Hepatic stellate cell (primary cell): ENCODE results near the gene INPP5J.

ENCODE experiments used
- DNase-seq: peaks from one replicate; pipeline ENCODE4 v3.0.0; 2011; ENCODE audit warnings: low spot score

The INPP5J gene

GRCh38 chr22:31125521-31126117 is 2.9 kb downstream of the INPP5J start:
- no peak for DNase-seq

GRCh38 chr22:31126128-31126868 is 3.5 kb downstream of the INPP5J start:
- DNase-seq, result no peak

- DNase-seq, result no peak
Measured at GRCh38 chr22:31126869-31127175, 4.1 kb downstream of the INPP5J start.

- no peak for DNase-seq
Measured at GRCh38 chr22:31127181-31127772, 4.5 kb downstream of the INPP5J start.

- DNase-seq, result no peak
Measured at GRCh38 chr22:31128156-31128555, 5.4 kb downstream of the INPP5J start.

- DNase-seq, result no peak
Measured at GRCh38 chr22:31130873-31131272, 8.1 kb downstream of the INPP5J start.

- no peak for DNase-seq
Measured at GRCh38 chr22:31133911-31134310, 11.1 kb downstream of the INPP5J start.

- no peak for DNase-seq
Measured at GRCh38 chr22:31134688-31135087, 11.9 kb downstream of the INPP5J start.

GRCh38 chr22:31135706-31136105 is 12.9 kb downstream of the INPP5J start:
- no peak for DNase-seq

- no peak for DNase-seq
Measured at GRCh38 chr22:31136155-31136554, 13.4 kb downstream of the INPP5J start.

GRCh38 chr22:31136711-31137110 is 13.9 kb downstream of the INPP5J start:
- no peak for DNase-seq

GRCh38 chr22:31137721-31138120 is 15.0 kb downstream of the INPP5J start:
- no peak for DNase-seq

GRCh38 chr22:31138126-31138525 is 15.4 kb downstream of the INPP5J start:
- DNase-seq, result no peak

- DNase-seq, result no peak
Measured at GRCh38 chr22:31139066-31139465, 16.3 kb downstream of the INPP5J start.

- DNase-seq, result peak; percentile 46
Measured at GRCh38 chr22:31139866-31140716, 17.3 kb downstream of the INPP5J start, which contains the start of gene PLA2G3. Gene PLA2G3 (minus strand): TSS chr22:31140508. CDS start chr22:31140354, 154 bp downstream.

GRCh38 chr22:31140746-31141145 is 18.0 kb downstream of the INPP5J start:
- no peak for DNase-seq

- no peak for DNase-seq
Measured at GRCh38 chr22:31141551-31141950, 18.8 kb downstream of the INPP5J start.

- DNase-seq, result no peak
Measured at GRCh38 chr22:31142285-31142684, 19.5 kb downstream of the INPP5J start.

- DNase-seq, result no peak
Measured at GRCh38 chr22:31143038-31143437, 20.3 kb downstream of the INPP5J start.

- DNase-seq, result no peak
Measured at GRCh38 chr22:31143537-31143936, 20.8 kb downstream of the INPP5J start.

GRCh38 chr22:31144223-31144622 is 21.5 kb downstream of the INPP5J start:
- DNase-seq, result no peak

GRCh38 chr22:31148488-31148887 is 25.7 kb downstream of the INPP5J start:
- DNase-seq, result no peak
